ENCODE data around the gene CLIC5. TPM values are rescaled to one million over a fixed set of nuclear protein-coding genes. Genes with fewer than 3 reads are reported as not detected.

Gene CLIC5
- total RNA-seq, 1 donor from 2014 or later, result 0.32 TPM

- no peaks in the 10 kb centered on the region for H3K4me1 Mint-ChIP-seq (ENCODE audit: low read depth, unreplicated experiment)
- H4K20me1 ChIP-seq (ENCODE audit: insufficient read depth, low read length), result no peaks in the 10 kb centered on the region
- FAIRE-seq (no peak), DNase-seq (ENCODE audit: low read depth) (no peak)
- no peak overlapping the region for H3K27ac ChIP-seq (ENCODE audit: low read depth, low read length)
- no peaks in the 10 kb centered on the region for H3K36me3 ChIP-seq (ENCODE audit: insufficient read depth, low read length)
- TF ChIP-seq EZH2 (IDR thresholded peaks at IDR 0.05; ENCODE audit: insufficient read depth, low read length), result no peak
- TF ChIP-seq CTCF (IDR thresholded peaks at IDR 0.05; ENCODE audit: insufficient read depth, low read depth, low read length), result no peak
- H3K27me3 ChIP-seq (ENCODE audit: insufficient read depth, low read length), result no peaks in the 10 kb centered on the region
- H3K27me3 Mint-ChIP-seq (ENCODE audit: low read depth, unreplicated experiment), result peaks cover 16% of the 10 kb centered on the region
- H3K27ac Mint-ChIP-seq (ENCODE audit: unreplicated experiment), result no peak overlapping the region
- no peak overlapping the region for H3K4me2 ChIP-seq (ENCODE audit: low read length)
- no peaks in the 10 kb centered on the region for H3K9me3 Mint-ChIP-seq (ENCODE audit: unreplicated experiment)
- H3K9me3 ChIP-seq (ENCODE audit: insufficient read depth, low read depth, low read length), result no peaks in the 10 kb centered on the region
- no peaks in the 10 kb centered on the region for H3K79me2 ChIP-seq (ENCODE audit: insufficient read depth, low read length)
- H3K36me3 Mint-ChIP-seq (ENCODE audit: low read depth, unreplicated experiment), result no peaks in the 10 kb centered on the region
- H2AFZ ChIP-seq (ENCODE audit: low read depth, low read length), result no peak overlapping the region
- H3K4me3 Mint-ChIP-seq (ENCODE audit: unreplicated experiment), result no peak overlapping the region
- H3K4me1 ChIP-seq (ENCODE audit: insufficient read depth, low read length), result no peaks in the 10 kb centered on the region
- H3K9ac ChIP-seq (ENCODE audit: low read length), result no peak overlapping the region
- no peak overlapping the region for H3K4me3 ChIP-seq (ENCODE audit: insufficient read depth, low read depth, low read length)
Measured at GRCh38 chr6:45997875-45998506, 17.7 kb downstream of the CLIC5 start.

- Mint-ChIP-seq H3K27me3 (ENCODE audit: low read depth, unreplicated experiment) (peaks cover 13% of the 10 kb centered on the region), H3K36me3 (ENCODE audit: low read depth, unreplicated experiment) (no peaks in the 10 kb centered on the region), H3K4me3 (ENCODE audit: unreplicated experiment) (no peak overlapping the region), H3K9me3 (ENCODE audit: unreplicated experiment) (no peaks in the 10 kb centered on the region), H3K27ac (ENCODE audit: unreplicated experiment) (no peak overlapping the region), H3K4me1 (ENCODE audit: low read depth, unreplicated experiment) (no peaks in the 10 kb centered on the region)
- TF ChIP-seq CTCF (IDR thresholded peaks at IDR 0.05; ENCODE audit: insufficient read depth, low read depth, low read length) (peak; percentile 4), EZH2 (IDR thresholded peaks at IDR 0.05; ENCODE audit: insufficient read depth, low read length) (no peak)
- Histone ChIP-seq H3K4me1 (ENCODE audit: insufficient read depth, low read length) (no peaks in the 10 kb centered on the region), H3K9me3 (ENCODE audit: insufficient read depth, low read depth, low read length) (no peaks in the 10 kb centered on the region), H3K27ac (ENCODE audit: low read depth, low read length) (no peak overlapping the region), H3K36me3 (ENCODE audit: insufficient read depth, low read length) (no peaks in the 10 kb centered on the region), H3K4me2 (ENCODE audit: low read length) (no peak overlapping the region), H4K20me1 (ENCODE audit: insufficient read depth, low read length) (no peaks in the 10 kb centered on the region), H2AFZ (ENCODE audit: low read depth, low read length) (no peak overlapping the region), H3K4me3 (ENCODE audit: insufficient read depth, low read depth, low read length) (no peak overlapping the region), H3K79me2 (ENCODE audit: insufficient read depth, low read length) (no peaks in the 10 kb centered on the region), H3K27me3 (ENCODE audit: insufficient read depth, low read length) (peaks cover 4% of the 10 kb centered on the region), H3K9ac (ENCODE audit: low read length) (no peak overlapping the region)
- DNase-seq (ENCODE audit: low read depth) (no peak), FAIRE-seq (no peak)
Measured at GRCh38 chr6:45991189-45991588, 24.5 kb downstream of the CLIC5 start.

GRCh38 chr6:45990162-45990561 is 25.5 kb downstream of the CLIC5 start:
- Mint-ChIP-seq H3K9me3 (ENCODE audit: unreplicated experiment) (peaks cover 3% of the 10 kb centered on the region), H3K4me1 (ENCODE audit: low read depth, unreplicated experiment) (no peaks in the 10 kb centered on the region), H3K27me3 (ENCODE audit: low read depth, unreplicated experiment) (peaks cover 13% of the 10 kb centered on the region), H3K4me3 (ENCODE audit: unreplicated experiment) (no peak overlapping the region), H3K36me3 (ENCODE audit: low read depth, unreplicated experiment) (no peaks in the 10 kb centered on the region), H3K27ac (ENCODE audit: unreplicated experiment) (no peak overlapping the region)
- Histone ChIP-seq H3K36me3 (ENCODE audit: insufficient read depth, low read length) (no peaks in the 10 kb centered on the region), H3K9ac (ENCODE audit: low read length) (no peak overlapping the region), H3K27ac (ENCODE audit: low read depth, low read length) (no peak overlapping the region), H4K20me1 (ENCODE audit: insufficient read depth, low read length) (no peaks in the 10 kb centered on the region), H3K4me3 (ENCODE audit: insufficient read depth, low read depth, low read length) (no peak overlapping the region), H3K4me1 (ENCODE audit: insufficient read depth, low read length) (no peaks in the 10 kb centered on the region), H2AFZ (ENCODE audit: low read depth, low read length) (no peak overlapping the region), H3K79me2 (ENCODE audit: insufficient read depth, low read length) (no peaks in the 10 kb centered on the region), H3K9me3 (ENCODE audit: insufficient read depth, low read depth, low read length) (no peaks in the 10 kb centered on the region), H3K4me2 (ENCODE audit: low read length) (no peak overlapping the region), H3K27me3 (ENCODE audit: insufficient read depth, low read length) (peaks cover 4% of the 10 kb centered on the region)
- no peak for DNase-seq (ENCODE audit: low read depth)
- TF ChIP-seq CTCF (IDR thresholded peaks at IDR 0.05; ENCODE audit: insufficient read depth, low read depth, low read length) (no peak), EZH2 (IDR thresholded peaks at IDR 0.05; ENCODE audit: insufficient read depth, low read length) (no peak)
- FAIRE-seq, result no peak

Data from astrocyte (in vitro differentiated cells and primary cell).